Gastroesophageal sphincter (tissue), 4 donors: ENCODE data around the gene DYNC1I1. TPM values are rescaled to one million over a fixed set of nuclear protein-coding genes. Genes with fewer than 3 reads are reported as not detected.

Experiments
- ATAC-seq: fragments of 150-250 bp; one replicate; pipeline ENCODE4 v1.9.1; 2016; ENCODE audit warnings: mild to moderate bottlenecking, moderate library complexity
- H3K27ac ChIP-seq, 4 donors: fragments of 200-600 bp; sonication (generic) in 3 of 4; 1 replicate in 3 of 4; 2 replicates in 1 of 4; pipeline ENCODE4 v1.5.1; 2016 to 2019
- H3K27me3 ChIP-seq: fragments of 200-600 bp; sonication (generic); one replicate; pipeline ENCODE4 v1.5.1; 2019
- H3K36me3 ChIP-seq, 2 donors: fragments of 200-600 bp; sonication (generic); one replicate each; pipeline ENCODE4 v1.5.1; 2019; ENCODE audit warnings: control low read depth in 1 of 2
- H3K4me1 ChIP-seq, 3 donors: fragments of 200-600 bp; sonication (generic); 1 replicate in 2 of 3; 2 replicates in 1 of 3; pipeline ENCODE4 v1.5.1; 2016 to 2019; ENCODE audit warnings: control low read depth in 2 of 3
- H3K4me3 ChIP-seq, 2 donors: fragments of 200-600 bp; sonication (generic); one replicate each; pipeline ENCODE4 v1.5.1; 2019; ENCODE audit warnings: mild to moderate bottlenecking in 1 of 2, moderate library complexity in 1 of 2
- H3K9me3 ChIP-seq, 3 donors: fragments of 200-600 bp; sonication (generic); one replicate each; pipeline ENCODE4 v1.5.1; 2017 to 2019; ENCODE audit warnings: control low read depth in 2 of 3
- CTCF ChIP-seq, 4 experiments: fragments of 200-600 bp in 2 of 4; fragments of 450-650 bp in 2 of 4; sonication (generic) in 1 of 4; IDR thresholded peaks; one replicate each; pipeline ENCODE4 v1.5.1; 2017 to 2019; ENCODE audit warnings: antibody characterized with exemption in 4 of 4, mild to moderate bottlenecking in 2 of 4, moderate library complexity in 2 of 4
- EP300 ChIP-seq: sonication (generic); formaldehyde crosslinking; IDR thresholded peaks from one replicate; pipeline ENCODE4 v1.6.1; 2017; ENCODE audit warnings: antibody characterized with exemption, mild to moderate bottlenecking
- POLR2A ChIP-seq, 2 donors: fragments of 450-650 bp; IDR thresholded peaks; one replicate each; pipeline ENCODE4 v1.6.1; 2017; ENCODE audit warnings: antibody characterized with exemption in 2 of 2, mild to moderate bottlenecking in 2 of 2, moderate library complexity in 1 of 2
- POLR2AphosphoS5 ChIP-seq: sonication (generic); formaldehyde crosslinking; IDR thresholded peaks from one replicate; pipeline ENCODE4 v1.6.1; 2017; ENCODE audit warnings: antibody characterized with exemption
- WGBS, 2 donors: methylation state at CpG; one replicate each; pipeline ENCODE4 v1.1.5; 2018; ENCODE audit warnings: low coverage in 1 of 2; 5-methylcytosine and 5-hydroxymethylcytosine counted together
- total RNA-seq, 4 donors: library from RNA; depleted of rRNA; stranded (reverse); fragments of >200 nt; gene quantifications; one replicate each; pipeline ENCODE4 v1.1.0, GENCODE V29; 2016

Gene DYNC1I1
- total RNA-seq, 4 donors from 2014 or later: 7.6 to 23.8 (median 18.2) TPM

GRCh38 chr7:95737828-95738505 is 34.4 kb upstream of the DYNC1I1 start:
- no peak for ATAC-seq
- Histone ChIP-seq H3K4me1 (no peaks in the 10 kb centered on the region), H3K27me3 (peaks cover 8% of the 10 kb centered on the region), H3K36me3 (no peaks in the 10 kb centered on the region), H3K4me3 (no peak overlapping the region), H3K9me3 (no peaks in the 10 kb centered on the region), H3K27ac (no peak overlapping the region)
- WGBS, 2 donors: 72% methylated on average over 2 of the region's 3 CpGs; no CpG with 5 or more reads in 1 of the 2 donors
- TF ChIP-seq EP300 (no peak), CTCF (IDR thresholded peaks at IDR 0.05) (no peak), POLR2A (IDR thresholded peaks at IDR 0.05) (no peak), POLR2AphosphoS5 (no peak)

- WGBS, 2 donors: 32 to 46% methylated on average over 3 of the region's 3 CpGs
- no peak for ATAC-seq
- Histone ChIP-seq H3K27ac (no peak overlapping the region), H3K4me1 (no peaks in the 10 kb centered on the region), H3K4me3 (no peak overlapping the region), H3K27me3 (no peaks in the 10 kb centered on the region), H3K36me3 (no peaks in the 10 kb centered on the region), H3K9me3 (no peaks in the 10 kb centered on the region)
- TF ChIP-seq EP300: no peak
- no peak for TF ChIP-seq POLR2AphosphoS5
- TF ChIP-seq POLR2A (IDR thresholded peaks at IDR 0.05): no peak
- no peak for TF ChIP-seq CTCF (IDR thresholded peaks at IDR 0.05)
Observed at GRCh38 chr7:95749044-95749443, 23.3 kb upstream of the DYNC1I1 start.

- no peak for ATAC-seq
- Histone ChIP-seq H3K4me1 (no peaks in the 10 kb centered on the region), H3K27ac (no peak overlapping the region), H3K4me3 (no peak overlapping the region), H3K9me3 (no peaks in the 10 kb centered on the region), H3K36me3 (no peaks in the 10 kb centered on the region), H3K27me3 (no peaks in the 10 kb centered on the region)
- no peak for TF ChIP-seq CTCF (IDR thresholded peaks at IDR 0.05)
- no peak for TF ChIP-seq POLR2AphosphoS5
- TF ChIP-seq EP300: no peak
- no peak for TF ChIP-seq POLR2A (IDR thresholded peaks at IDR 0.05)
Observed at GRCh38 chr7:95749515-95749914, 22.8 kb upstream of the DYNC1I1 start.

- no peaks in the 10 kb centered on the region for H3K36me3 ChIP-seq
- TF ChIP-seq POLR2AphosphoS5 (no peak), POLR2A (IDR thresholded peaks at IDR 0.05) (no peak), CTCF (IDR thresholded peaks at IDR 0.05) (no peak), EP300 (no peak)
- no peaks in the 10 kb centered on the region for H3K9me3 ChIP-seq
- no peak for ATAC-seq
- H3K27me3 ChIP-seq: peaks cover 6% of the 10 kb centered on the region
- H3K4me3 ChIP-seq: no peak overlapping the region
- no peaks in the 10 kb centered on the region for H3K4me1 ChIP-seq
- no peak overlapping the region for H3K27ac ChIP-seq
Observed at GRCh38 chr7:95753440-95753839, 18.9 kb upstream of the DYNC1I1 start.

GRCh38 chr7:95755277-95755934 is 16.9 kb upstream of the DYNC1I1 start:
- H3K9me3 ChIP-seq: no peaks in the 10 kb centered on the region
- H3K4me3 ChIP-seq: no peak overlapping the region
- H3K27me3 ChIP-seq: peaks cover 6% of the 10 kb centered on the region
- 79 to 81% methylated on average over 3 to 6 of the region's 6 CpGs for WGBS, 2 donors
- no peak for TF ChIP-seq POLR2AphosphoS5
- no peaks in the 10 kb centered on the region for H3K36me3 ChIP-seq
- no peaks in the 10 kb centered on the region for H3K4me1 ChIP-seq
- no peak overlapping the region for H3K27ac ChIP-seq
- no peak for ATAC-seq
